ENCODE results near the gene RPS6KB2.

The RPS6KB2 gene

GRCh38 chr11:67416416-67417335 is 11.6 kb upstream of the RPS6KB2 start:
- no peak for DNase-seq
- Histone ChIP-seq H3K79me2 (ENCODE audit: low read length) (no peaks in the 10 kb centered on the region), H3K4me2 (ENCODE audit: low read depth, low read length) (no peak overlapping the region), H3K9me3 (replicated peaks; ENCODE audit: insufficient read depth, low read length) (no peaks in the 10 kb centered on the region), H3K36me3 (replicated peaks; ENCODE audit: insufficient read depth, low read length) (no peaks in the 10 kb centered on the region), H3K4me3 (ENCODE audit: low read length) (no peak overlapping the region), H4K20me1 (ENCODE audit: insufficient read depth, low read length) (no peaks in the 10 kb centered on the region), H2AFZ (ENCODE audit: low read length) (no peak overlapping the region), H3K9ac (ENCODE audit: low read length) (no peak overlapping the region), H3F3A (ENCODE audit: insufficient read depth, low read length) (no peaks in the 10 kb centered on the region), H3K27me3 (replicated peaks; ENCODE audit: insufficient read depth, low read length) (peaks cover 6% of the 10 kb centered on the region; the same call in 1 of the 2 replicates), H3K9me2 (replicated peaks; ENCODE audit: insufficient read depth, low read length) (no peaks in the 10 kb centered on the region), H3K4me1 (ENCODE audit: low read length) (peaks cover 17% of the 10 kb centered on the region; the same call in 1 of the 2 replicates), H3K27ac (ENCODE audit: low read length) (no peak overlapping the region)
- TF ChIP-seq CTCF (IDR thresholded peaks at IDR 0.05; ENCODE audit: low read length) (no peak), EZH2phosphoT487 (IDR thresholded peaks at IDR 0.05; ENCODE audit: low read length) (no peak), EZH2 (optimal IDR thresholded peaks at IDR 0.05; ENCODE audit: low read depth, low read length) (no peak)

- Histone ChIP-seq H3F3A (ENCODE audit: insufficient read depth, low read length) (no peaks in the 10 kb centered on the region), H3K9ac (ENCODE audit: low read length) (no peak overlapping the region), H3K27me3 (replicated peaks; ENCODE audit: insufficient read depth, low read length) (peaks cover 6% of the 10 kb centered on the region; the same call in 1 of the 2 replicates), H3K79me2 (ENCODE audit: low read length) (no peaks in the 10 kb centered on the region), H3K4me3 (ENCODE audit: low read length) (no peak overlapping the region), H2AFZ (ENCODE audit: low read length) (no peak overlapping the region), H3K36me3 (replicated peaks; ENCODE audit: insufficient read depth, low read length) (no peaks in the 10 kb centered on the region), H3K4me2 (ENCODE audit: low read depth, low read length) (no peak overlapping the region), H3K27ac (ENCODE audit: low read length) (no peak overlapping the region), H3K9me2 (replicated peaks; ENCODE audit: insufficient read depth, low read length) (no peaks in the 10 kb centered on the region), H3K9me3 (replicated peaks; ENCODE audit: insufficient read depth, low read length) (no peaks in the 10 kb centered on the region), H3K4me1 (ENCODE audit: low read length) (peaks cover 17% of the 10 kb centered on the region; the same call in 1 of the 2 replicates), H4K20me1 (ENCODE audit: insufficient read depth, low read length) (no peaks in the 10 kb centered on the region)
- no peak for TF ChIP-seq EZH2phosphoT487 (IDR thresholded peaks at IDR 0.05; ENCODE audit: low read length)
- TF ChIP-seq EZH2 (optimal IDR thresholded peaks at IDR 0.05; ENCODE audit: low read depth, low read length): no peak
- no peak for TF ChIP-seq CTCF (IDR thresholded peaks at IDR 0.05; ENCODE audit: low read length)
- no peak for DNase-seq
Measured at GRCh38 chr11:67417425-67417824, 10.9 kb upstream of the RPS6KB2 start.

GRCh38 chr11:67418476-67419281 is 9.6 kb upstream of the RPS6KB2 start:
- no peaks in the 10 kb centered on the region for H3F3A ChIP-seq (ENCODE audit: insufficient read depth, low read length)
- H3K4me2 ChIP-seq (ENCODE audit: low read depth, low read length): peak overlapping the region; percentile 25; the same call in 1 of the 2 replicates
- H3K4me3 ChIP-seq (ENCODE audit: low read length): no peak overlapping the region
- H3K36me3 ChIP-seq (replicated peaks; ENCODE audit: insufficient read depth, low read length): no peaks in the 10 kb centered on the region
- no peaks in the 10 kb centered on the region for H3K79me2 ChIP-seq (ENCODE audit: low read length)
- H3K27ac ChIP-seq (ENCODE audit: low read length): peak overlapping the region; percentile 3; the same call in 1 of the 2 replicates
- peaks cover 6% of the 10 kb centered on the region; the same call in 1 of the 2 replicates for H3K27me3 ChIP-seq (replicated peaks; ENCODE audit: insufficient read depth, low read length)
- H3K4me1 ChIP-seq (ENCODE audit: low read length): peaks cover 17% of the 10 kb centered on the region; the same call in 1 of the 2 replicates
- H2AFZ ChIP-seq (ENCODE audit: low read length): 0 out of 2 replicates have a peak overlapping the region, but pooled peaks have one; percentile 38
- peak overlapping the region; percentile 1; the same call in 1 of the 2 replicates for H3K9ac ChIP-seq (ENCODE audit: low read length)
- no peak for TF ChIP-seq EZH2 (optimal IDR thresholded peaks at IDR 0.05; ENCODE audit: low read depth, low read length)
- no peaks in the 10 kb centered on the region for H3K9me2 ChIP-seq (replicated peaks; ENCODE audit: insufficient read depth, low read length)
- no peaks in the 10 kb centered on the region for H3K9me3 ChIP-seq (replicated peaks; ENCODE audit: insufficient read depth, low read length)
- H4K20me1 ChIP-seq (ENCODE audit: insufficient read depth, low read length): no peaks in the 10 kb centered on the region
- peak; percentile 43 for DNase-seq
